Stimulated activated CD8-positive, alpha-beta memory T cell treated with anti-CD3 and anti-CD28 coated beads, Interleukin-7, amount 100 ng/mL, for 4 hours (primary cell): ENCODE data around the gene CELF4.

Source experiments
- DNase-seq, 2 donors: peaks; one replicate each; pipeline ENCODE4 v3.0.0-alpha.2; 2020; ENCODE audit warnings: low read depth in 2 of 2

Gene CELF4

GRCh38 chr18:37414816-37415215, 150.8 kb downstream of the CELF4 start:
- DNase-seq: no peak

GRCh38 chr18:37412829-37413228, 152.8 kb downstream of the CELF4 start:
- no peak for DNase-seq

DNA sequence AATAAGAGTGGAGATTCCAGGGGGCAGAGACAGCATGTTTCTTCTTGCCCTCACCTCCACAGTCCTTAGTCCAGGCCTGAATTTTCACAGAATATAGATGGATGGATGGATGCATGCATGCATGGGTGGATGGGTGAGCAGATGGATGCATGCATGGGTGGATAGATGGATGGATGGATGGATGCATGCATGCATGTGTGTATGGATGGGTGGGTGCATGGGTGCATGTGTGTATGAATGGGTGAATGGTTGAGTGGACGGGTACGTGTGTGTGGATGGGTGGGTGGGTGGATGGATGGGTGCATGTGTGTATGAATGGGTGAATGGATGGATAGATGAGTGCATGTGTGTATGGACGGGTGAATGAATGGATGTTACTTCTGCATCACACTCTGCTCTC, 153.3 kb downstream of the CELF4 start:
- DNase-seq: no peak

DNA sequence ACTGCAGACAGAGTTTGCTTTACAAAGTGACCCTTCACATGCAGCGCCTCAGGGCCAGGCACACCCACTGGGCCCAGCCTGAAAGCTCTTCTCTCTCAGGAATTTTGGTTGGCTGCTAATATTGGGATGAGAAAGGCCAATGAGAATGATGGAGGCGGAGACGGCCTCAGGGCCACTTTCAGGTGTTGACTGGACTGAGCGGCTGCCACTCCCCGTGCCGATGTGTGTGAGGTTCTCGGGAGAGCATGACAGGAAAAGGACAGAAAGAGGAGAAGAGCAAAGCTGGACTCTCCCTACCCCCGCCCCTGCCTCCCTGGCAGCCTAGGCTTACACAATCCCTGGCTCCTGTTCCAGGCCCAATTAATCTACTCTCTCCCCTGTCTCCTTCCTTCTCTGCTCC, 155.7 kb downstream of the CELF4 start:
- DNase-seq: no peak

GRCh38 chr18:37408676-37409265, 156.8 kb downstream of the CELF4 start:
- DNase-seq: no peak

GRCh38 chr18:37407571-37407970, 158.0 kb downstream of the CELF4 start:
- no peak for DNase-seq

GRCh38 chr18:37405772-37406171, 159.8 kb downstream of the CELF4 start:
- no peak for DNase-seq

- no peak for DNase-seq
Observed at GRCh38 chr18:37405229-37405628, 160.4 kb downstream of the CELF4 start.

DNA sequence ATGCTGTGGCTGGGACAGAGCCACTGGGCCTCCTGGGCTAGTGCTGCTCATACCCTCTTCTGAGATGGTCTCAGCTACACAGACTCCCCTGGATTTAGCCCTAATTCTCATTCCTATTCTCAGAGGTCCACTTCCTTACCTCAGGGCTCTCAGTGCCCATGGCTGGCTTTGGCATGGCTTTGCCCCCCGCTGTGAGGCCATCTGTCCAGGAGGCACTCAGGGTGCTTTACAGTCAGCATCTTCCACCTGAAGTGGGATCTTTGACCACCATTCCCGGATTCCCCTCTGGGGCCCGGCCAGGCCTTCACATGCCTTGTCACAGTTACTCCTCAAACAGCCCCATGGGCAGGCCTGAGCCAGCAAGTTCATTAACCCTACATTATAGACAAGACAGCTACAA, 161.8 kb downstream of the CELF4 start:
- no peak for DNase-seq

DNA sequence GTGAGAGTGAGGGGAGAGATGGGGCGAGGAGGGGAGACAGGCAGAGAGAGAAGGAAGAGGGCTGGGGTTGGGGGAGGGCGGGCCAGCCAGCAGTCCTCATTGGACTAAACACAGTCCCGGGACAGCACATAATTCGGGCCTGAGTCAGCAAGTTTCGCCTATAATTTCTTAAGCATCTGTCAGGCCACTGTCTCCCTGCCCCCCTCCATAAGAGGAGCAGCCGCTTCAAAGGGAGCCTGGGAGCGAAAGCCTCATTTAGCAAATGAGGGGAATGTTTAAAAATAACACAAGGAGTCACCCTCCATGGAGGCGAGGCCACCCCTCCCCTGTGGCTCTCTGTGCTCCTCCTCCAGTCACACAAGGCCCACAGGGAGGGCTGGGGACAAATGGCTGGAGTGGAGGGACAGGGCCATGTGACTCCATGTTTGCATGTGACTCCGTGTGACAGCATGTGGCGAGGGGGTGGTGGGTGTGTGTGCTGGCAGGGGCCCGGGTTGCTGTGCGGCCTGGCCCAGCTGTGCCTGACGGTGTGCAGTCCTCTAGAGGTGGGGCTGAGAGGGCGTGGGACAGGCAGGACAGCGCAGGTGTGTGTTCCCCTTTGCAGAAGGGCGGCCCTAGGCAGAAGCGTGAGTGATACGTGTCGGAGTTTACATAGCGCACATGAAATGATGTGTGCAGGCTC, 162.4 kb downstream of the CELF4 start:
- DNase-seq: no peak

DNA sequence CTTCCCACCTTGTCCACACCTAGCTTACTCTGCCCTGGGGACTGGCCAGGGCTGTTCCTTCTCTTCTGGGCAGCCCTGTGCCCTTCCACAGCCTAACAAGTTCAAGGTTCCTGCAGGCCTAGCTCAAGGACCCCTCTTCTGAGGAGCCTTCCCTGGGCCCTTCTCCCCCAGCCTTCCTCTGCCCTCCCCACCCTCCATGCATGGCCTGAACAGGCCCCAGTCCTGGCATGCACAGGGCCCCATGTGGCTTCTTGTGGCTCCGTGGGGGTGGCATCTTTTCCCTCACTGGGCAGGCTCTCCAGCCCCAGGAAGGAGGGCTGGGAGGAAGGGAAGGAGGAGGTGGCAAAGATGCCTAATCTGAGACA, 162.9 kb downstream of the CELF4 start:
- no peak for DNase-seq

- DNase-seq: no peak
Observed at GRCh38 chr18:37400802-37401201, 164.8 kb downstream of the CELF4 start.

- DNase-seq: no peak
Observed at GRCh38 chr18:37398248-37398920, 167.2 kb downstream of the CELF4 start.

GRCh38 chr18:37397814-37398213, 167.8 kb downstream of the CELF4 start:
- DNase-seq: no peak

GRCh38 chr18:37396971-37397720, 168.5 kb downstream of the CELF4 start:
- DNase-seq: no peak

DNA sequence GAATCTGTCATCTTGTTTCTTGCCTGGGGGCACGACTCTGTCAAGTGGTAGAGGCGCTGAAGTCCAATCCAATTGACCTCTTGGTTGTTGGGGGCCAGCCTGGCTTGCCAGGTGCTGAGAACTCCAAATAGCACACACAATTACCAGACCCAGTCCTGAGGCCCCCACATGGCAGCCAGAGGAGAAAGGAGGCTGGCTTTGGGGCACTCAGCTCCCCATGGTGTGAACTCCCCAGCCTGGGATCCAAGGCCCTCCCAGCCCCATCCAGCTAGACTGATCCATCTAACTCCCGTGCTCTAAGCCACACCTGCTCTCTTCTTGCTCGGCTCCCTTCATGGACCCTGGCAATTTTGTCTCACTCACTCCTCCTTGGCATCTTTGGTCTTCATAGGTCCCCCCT, 170.0 kb downstream of the CELF4 start:
- DNase-seq: no peak

- no peak for DNase-seq
Observed at GRCh38 chr18:37395138-37395537, 170.5 kb downstream of the CELF4 start.

GRCh38 chr18:37394610-37394965, 171.0 kb downstream of the CELF4 start:
- no peak for DNase-seq

- DNase-seq: no peak
Observed at GRCh38 chr18:37393945-37394609, 171.5 kb downstream of the CELF4 start.

- no peak for DNase-seq
Observed at GRCh38 chr18:37393221-37393827, 172.3 kb downstream of the CELF4 start.

DNA sequence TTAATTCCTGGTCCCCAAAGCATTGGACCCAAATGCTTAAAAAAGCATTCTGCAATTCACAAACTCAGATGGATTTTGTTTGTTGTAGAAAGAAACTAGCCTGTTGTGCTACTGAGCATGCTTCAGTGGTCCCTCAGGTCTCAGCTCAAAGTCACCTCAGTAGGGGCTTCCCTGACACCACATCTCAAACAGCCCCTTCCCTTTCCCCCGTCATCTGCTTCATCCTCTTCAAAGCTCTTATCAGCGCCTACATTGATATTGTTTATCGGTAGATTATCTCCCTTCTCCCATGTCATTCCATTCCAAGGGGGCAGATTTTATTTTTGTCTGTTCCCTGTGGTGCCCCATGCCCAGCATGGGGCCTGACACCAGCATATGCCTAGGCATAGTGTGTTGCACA, 172.9 kb downstream of the CELF4 start:
- no peak for DNase-seq
